ENCODE data around the gene KANSL1.
"Not testable (repeated sequence)": the region's sequence is repeated elsewhere in the genome, so short reads cannot be mapped to it uniquely, and the experiment has no call there.

DNA sequence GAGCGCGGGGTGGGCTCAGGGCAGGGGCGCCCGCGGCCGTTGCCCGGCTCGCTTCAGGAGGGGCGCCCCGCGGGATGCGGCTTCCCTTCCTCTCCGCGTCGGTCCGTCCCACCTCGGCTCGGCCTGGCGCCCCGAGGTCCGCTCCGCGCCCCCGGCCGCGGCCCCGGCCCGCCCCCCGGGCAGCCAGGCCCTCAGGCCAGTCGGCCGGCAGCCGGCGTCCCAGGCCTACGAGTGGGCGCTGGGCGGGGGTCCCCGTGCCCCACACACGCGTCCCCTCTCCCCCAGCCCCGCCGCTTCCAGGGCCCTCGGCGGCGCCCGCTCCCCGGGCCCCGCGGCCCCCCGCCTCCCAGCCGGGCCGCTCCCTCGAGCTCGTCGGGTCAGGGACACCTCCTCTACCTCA lies 31.6 kb upstream of the KANSL1 start:
- TF ChIP-seq, protein P1, sequence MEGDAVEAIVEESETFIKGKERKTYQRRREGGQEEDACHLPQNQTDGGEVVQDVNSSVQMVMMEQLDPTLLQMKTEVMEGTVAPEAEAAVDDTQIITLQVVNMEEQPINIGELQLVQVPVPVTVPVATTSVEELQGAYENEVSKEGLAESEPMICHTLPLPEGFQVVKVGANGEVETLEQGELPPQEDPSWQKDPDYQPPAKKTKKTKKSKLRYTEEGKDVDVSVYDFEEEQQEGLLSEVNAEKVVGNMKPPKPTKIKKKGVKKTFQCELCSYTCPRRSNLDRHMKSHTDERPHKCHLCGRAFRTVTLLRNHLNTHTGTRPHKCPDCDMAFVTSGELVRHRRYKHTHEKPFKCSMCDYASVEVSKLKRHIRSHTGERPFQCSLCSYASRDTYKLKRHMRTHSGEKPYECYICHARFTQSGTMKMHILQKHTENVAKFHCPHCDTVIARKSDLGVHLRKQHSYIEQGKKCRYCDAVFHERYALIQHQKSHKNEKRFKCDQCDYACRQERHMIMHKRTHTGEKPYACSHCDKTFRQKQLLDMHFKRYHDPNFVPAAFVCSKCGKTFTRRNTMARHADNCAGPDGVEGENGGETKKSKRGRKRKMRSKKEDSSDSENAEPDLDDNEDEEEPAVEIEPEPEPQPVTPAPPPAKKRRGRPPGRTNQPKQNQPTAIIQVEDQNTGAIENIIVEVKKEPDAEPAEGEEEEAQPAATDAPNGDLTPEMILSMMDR (IDR thresholded peaks at IDR 0.05; ENCODE audit: insufficient read depth, low read depth, low read length), result not testable (repeated sequence)
- not testable (repeated sequence) for TF ChIP-seq EZH2 (IDR thresholded peaks at IDR 0.05; ENCODE audit: insufficient read depth, low read length)
